Nucleus accumbens (tissue), 56 donors: ENCODE measurements around the gene TMEM52.

Source experiments
- DNase-seq, 56 donors: peaks; one replicate each; lab custom pipeline; 2025; lab: John Stamatoyannopoulos, UW

The TMEM52 gene

GRCh38 chr1:1918901-1919303 lies at the start of gene TMEM52:
Gene TMEM52, minus strand, starts transcription at chr1:1919279. Its CDS starts 14 bp downstream, at chr1:1919265.
- no peak for DNase-seq

GRCh38 chr1:1967879-1968278 lies 48.8 kb upstream of the TMEM52 start:
- DNase-seq, result no peak

- no peak for DNase-seq
These were observed 48.1 kb upstream of the TMEM52 start for GRCh38 chr1:1967151-1967550.

GRCh38 chr1:1966071-1966740 lies 47.1 kb upstream of the TMEM52 start:
- peak in 4 of 56 donors; percentile 10 to 28 (median 20) for DNase-seq

- no peak for DNase-seq
These were observed 46.5 kb upstream of the TMEM52 start for GRCh38 chr1:1965546-1965945.

DNA sequence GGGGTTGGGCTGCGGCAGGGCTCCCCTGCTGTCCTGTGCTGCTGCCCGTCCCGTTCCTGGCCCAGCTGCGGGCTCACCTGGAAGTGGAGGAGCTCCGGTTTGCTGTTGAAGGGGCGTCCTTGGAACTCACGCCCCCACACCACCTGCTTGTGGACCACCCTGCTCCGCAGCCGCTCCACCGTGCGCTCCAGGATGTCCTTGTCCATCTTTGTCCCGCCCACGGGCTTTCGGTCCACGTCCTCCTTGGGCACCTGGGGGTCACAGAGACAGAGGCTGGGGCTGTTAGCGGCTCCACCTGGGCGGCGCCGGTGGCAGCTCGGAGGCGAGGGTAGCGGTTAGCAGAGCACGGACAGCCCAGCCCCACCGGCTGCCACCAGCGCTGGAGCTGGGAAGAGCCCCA lies 45.7 kb upstream of the TMEM52 start:
- DNase-seq, result no peak

DNA sequence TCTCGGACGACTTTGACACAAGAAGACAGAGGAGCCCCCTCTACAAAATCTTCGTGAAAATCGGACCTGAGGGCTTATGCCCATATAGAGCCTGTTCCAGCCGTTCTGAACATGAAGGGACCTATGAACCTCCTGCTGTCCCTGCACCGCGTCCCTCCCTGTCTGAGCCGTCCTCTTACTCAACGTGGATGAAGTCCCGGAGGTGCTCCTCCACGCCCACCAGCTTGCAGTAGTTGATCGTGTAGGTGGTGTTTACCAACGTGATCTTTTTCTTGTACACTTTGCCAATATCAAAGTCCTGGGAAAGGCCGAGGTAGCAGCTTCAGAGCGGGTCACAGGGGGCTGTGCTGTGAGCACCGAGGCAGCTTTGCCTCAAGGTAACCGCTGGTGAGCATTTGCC lies 44.5 kb upstream of the TMEM52 start:
- DNase-seq, result no peak

DNA sequence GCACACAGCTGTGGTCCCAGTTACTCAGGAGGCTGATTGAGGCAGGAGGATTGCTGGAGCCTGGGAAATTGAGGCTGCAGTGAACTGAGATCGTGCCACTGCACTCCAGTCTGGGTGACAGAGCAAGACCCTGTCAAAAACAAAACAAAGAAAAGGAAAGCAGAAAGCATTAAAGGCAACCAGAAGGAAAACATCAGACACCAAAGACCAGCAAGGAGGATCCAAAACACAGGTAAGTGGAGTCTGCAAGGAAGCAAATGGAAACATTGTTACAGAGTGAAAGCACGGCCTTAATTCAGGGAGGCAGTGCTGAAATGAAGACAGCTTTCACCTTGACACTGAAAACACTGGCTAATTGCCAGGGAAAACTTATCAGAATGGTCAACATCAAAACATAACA lies 43.7 kb upstream of the TMEM52 start:
- DNase-seq, result no peak

DNA sequence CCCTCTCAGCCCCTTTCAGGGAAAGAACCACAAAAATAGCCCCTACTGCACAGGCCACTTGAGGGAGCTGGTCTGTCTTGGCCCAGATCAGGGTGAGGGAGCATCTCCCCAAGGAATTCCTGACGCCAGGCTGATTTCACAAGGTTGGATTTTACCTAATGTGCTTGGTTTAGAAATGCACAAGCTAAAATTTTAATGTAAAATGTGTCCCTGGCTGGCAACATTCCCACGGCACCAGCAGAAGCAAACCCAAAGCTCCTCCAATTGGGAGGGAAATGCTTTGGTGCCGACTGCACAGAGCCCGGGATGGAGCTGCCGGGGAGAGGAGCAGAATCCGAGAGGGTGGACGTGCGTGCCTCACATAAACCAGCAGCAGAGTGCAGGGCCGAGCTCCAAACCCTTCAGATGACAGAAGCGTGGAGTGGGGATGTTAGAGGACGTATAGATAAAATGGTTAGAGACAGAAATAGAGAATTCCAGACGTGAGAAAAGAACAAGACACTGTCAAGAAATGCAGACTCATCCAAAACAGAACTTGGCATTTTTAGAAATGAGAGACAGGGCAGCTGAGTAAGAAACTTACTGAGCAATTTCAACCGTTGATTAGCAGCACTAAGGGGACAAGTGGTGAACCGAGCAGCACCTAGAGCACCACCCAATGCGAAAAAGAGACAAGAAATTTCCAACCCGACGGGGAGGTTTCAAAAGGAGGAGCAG lies 41.6 kb upstream of the TMEM52 start:
- DNase-seq, result no peak

- DNase-seq, result peak in 41 of 56 donors; percentile 5 to 84 (median 37)
These were observed 40.9 kb upstream of the TMEM52 start for GRCh38 chr1:1959840-1960479.

DNA sequence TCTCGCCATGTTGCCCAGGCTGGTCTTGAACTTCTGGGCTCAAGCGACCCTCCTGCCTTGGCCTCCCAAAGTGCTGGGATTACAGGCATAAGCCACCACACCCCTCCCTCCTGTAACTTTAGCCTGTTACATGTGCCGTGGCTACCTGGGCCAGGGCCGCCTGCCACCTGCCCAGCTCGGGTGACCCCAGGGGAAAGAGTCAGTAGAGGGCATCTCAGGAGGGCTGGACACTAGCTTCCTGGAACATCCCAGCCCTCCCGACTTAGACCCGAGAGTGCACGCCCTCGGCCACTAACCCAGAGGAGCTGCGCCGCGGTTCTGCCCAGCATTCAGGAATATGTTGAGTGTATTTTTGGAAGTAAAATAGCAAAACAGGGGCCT lies 40.4 kb upstream of the TMEM52 start:
- no peak for DNase-seq

GRCh38 chr1:1958071-1958541 lies 39.0 kb upstream of the TMEM52 start:
- no peak for DNase-seq

DNA sequence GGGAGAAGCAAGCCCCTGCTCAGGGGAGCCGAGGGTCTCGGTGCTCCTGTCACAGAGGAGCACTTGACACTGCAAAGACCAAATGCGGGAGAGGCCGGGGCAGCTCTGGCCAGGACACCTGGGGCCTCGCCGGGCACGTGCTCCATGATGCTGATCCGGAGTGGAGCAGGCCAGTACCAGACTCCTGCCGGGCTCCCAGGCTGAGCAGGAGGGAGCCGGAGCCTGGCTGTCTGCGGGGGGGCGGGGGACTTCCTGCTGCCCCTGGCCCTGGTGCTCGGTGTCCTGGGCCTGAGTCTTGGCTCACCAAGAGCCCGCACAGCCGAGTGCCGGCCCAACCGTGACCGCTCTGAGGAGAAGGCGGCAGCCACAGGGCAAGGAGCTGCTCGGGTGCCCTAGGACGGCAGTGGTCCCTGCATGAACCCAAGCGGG lies 38.5 kb upstream of the TMEM52 start:
- no peak for DNase-seq

DNA sequence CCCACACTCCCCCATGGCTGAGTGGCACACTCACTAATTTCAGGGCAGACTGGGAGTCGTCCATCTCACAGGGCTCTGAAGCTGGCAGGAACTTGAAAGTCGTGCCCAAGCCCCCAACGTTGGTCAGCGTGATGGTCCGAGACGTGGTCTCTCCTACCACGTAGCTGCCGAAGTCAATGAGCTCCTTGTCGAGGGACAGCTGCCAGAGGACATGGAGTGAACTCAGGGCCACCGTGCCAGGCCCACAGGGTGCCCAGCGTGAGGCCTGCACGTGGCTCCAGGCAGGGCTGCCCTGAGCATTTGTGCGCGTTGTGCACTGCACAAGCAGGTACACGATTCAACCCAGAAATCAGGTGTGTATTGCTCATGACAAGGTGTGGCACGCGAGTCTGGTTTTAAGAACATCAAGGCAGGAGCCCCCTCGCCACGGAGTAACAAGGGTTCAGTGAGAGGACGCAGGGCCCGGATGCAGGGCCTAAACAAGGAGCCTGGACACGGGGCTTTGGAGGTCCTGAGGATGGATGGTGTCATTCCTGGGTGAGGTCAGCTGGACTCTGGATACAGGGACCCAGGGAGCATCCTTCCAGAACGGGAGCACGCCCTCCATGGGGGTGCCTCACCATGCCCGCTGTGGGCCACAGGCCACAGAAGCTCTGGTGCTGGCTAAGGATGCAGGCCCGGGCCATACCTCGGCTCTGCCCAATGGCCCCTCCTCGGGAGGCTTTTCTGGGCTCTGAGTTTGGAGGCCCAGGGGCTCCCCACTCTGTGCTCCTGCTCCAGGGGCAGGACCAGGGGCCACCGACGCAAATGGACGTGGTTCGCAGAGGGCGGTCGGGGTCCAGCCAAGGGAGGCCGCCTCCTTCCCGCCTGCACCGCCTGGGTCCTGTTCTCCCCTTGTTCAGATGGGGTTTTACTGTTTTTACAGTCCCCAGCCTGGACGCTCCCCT lies 37.8 kb upstream of the TMEM52 start:
- no peak for DNase-seq

GRCh38 chr1:1956101-1956500 lies 37.0 kb upstream of the TMEM52 start:
- no peak for DNase-seq

DNA sequence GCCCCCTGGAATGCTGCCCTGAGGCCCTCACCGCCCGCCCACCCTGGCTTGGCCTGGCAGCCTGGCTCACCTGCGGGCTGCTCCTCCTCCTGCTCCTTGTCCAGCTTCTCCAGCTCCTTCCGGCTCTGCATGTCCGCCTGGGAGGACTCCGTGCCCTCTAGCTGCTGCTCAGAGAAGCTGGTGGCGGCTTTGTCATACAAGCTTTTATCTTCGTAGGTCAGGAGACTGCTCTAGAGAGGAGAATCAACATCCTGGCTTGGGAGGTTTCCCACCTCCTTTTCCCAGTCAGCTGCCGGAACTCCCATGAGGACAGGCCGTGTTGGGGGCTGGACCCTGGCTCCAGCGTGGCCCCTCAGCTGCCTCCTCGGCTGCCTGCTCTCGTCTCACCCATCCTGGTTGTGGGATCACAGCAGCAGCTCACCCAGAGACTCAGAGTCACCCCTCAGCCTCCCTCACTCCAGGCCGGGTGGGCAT lies 36.6 kb upstream of the TMEM52 start:
- no peak for DNase-seq

DNA sequence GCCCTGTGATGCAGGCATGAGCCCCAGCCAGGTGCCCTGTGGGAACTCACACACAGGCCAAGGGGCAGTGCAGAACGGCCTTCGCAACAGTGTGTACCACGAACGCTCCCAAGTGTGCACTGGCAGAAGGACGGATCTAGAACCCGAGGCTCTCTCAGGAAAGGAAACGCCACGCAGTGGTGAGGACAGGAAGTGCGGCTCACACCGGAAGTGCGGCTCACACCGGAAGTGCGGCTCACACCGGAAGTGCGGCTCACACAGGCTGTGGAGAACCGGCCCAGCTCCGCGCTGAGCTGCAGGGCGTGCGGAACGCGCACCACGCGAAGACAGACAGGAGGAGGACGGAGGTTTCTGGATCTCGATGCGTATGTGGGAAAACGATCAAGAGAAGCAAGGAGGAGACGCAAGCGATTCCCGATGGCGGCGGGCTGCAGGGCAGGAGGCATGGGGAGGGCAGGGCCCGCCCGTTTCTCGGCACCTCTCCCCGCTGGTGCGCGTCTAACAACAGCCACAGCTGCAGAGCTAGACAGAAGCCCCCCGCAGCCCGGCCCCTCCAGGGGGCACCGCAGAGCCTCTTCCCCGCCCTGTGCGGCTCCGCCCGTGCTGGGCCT lies 35.9 kb upstream of the TMEM52 start:
- DNase-seq, result no peak

DNA sequence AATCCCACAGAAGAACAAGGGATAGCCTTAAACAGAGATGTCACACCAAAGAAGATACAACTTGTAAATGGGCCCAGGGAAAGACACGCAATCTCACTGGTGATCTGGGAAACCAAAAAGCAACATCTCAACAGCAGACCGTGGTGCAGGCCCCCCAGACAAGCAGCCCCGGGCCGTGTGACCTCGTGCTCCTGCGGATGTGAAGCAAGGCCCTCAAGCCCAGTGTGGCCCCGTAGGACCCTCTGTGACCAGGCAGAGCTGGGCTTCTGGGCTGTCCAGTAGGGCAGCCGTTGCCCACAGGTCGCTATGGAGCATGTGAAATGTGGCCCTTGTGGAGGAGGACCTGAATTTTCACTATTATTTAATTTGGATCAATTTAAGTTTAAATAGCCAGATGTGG lies 34.9 kb upstream of the TMEM52 start:
- no peak for DNase-seq

DNA sequence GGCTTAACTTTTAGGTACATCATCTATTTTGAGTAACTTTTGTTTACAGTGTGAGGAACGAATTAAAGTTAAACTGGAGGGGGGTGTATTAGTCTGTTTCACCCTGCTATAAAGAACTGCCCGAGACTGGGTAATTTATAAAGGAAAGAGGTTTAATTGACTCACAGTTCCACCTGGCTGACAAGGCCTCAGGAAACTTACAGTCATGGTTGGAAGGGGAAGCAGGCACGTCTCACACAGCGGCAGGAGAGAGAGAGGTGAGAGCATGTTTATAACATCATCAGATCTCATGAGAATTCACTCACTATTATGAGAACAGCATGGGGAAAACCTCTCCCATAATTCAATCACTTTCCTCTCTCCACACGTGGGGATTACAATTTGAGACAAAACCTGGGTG lies 31.9 kb upstream of the TMEM52 start:
- no peak for DNase-seq

- DNase-seq, result no peak
These were observed 29.7 kb upstream of the TMEM52 start for GRCh38 chr1:1948783-1949182.
